DMS 273 (cell line): ENCODE data around the gene TUNAR.

ENCODE experiments used
- DNase-seq: peaks from one replicate; lab custom pipeline; 2025; ENCODE audit not compliant: unreplicated experiment; lab: John Stamatoyannopoulos, UW

The TUNAR gene

DNA sequence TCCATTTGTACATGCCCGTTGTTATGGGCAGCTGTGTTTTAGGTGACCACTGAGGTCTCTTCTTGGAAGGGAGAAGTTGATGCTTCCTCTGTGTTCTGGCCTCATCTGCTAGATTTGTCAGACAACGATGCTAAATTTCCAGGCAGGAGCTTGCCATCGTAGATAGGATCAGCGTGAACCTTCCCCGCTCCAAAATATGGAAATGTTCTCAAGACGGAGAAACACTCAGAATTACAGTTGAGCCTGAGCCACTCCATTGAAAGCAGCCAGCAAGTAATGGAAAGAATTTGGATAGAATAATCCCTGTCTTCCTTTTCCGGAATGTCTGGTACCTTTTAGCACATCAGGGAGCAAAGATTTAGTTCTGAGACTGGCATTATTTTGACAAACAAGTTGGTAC, 34.8 kb downstream of the TUNAR start:
- no peak for DNase-seq

DNA sequence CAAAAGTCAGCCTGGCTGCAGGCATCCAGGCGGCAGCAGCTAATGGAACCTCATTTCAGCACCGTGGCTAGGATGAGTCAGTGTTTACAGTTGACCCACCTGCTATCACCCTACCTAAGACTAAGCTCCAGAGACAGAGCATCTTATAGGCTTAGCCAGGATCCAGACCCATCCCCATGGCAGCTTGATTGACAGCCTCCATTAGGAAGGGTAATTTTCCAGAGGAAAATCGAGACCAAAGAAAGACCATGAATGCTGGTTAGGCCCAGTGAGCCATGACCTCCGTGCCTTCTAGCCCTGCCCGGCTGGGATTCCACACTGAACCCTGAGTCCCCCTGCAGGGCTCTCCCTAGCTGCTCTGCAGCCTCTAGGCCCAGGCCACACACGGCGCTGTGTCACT, 38.7 kb downstream of the TUNAR start:
- no peak for DNase-seq

DNA sequence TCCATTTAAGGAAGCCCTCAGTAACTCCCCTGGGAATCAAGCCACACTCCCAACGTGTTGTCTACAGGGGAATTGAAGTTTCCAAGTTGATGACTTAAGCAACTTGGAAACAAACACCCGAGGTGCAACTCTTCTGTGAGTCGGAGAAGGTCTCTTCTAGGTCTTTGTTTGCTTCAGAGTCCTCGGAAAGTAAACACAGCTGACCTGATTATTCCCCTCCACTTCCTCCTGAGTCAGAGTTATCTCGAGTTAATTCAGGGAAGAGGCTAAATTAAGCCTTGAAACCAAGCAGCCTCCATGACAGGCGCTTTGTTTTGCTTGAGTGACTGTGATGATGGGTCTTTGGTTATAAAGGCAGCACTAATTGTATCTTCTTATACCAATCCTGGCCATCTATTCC, 41.8 kb downstream of the TUNAR start:
- DNase-seq: no peak

- DNase-seq: no peak
Measured at GRCh38 chr14:95920769-95921438, 44.3 kb downstream of the TUNAR start.

- DNase-seq: no peak
Measured at GRCh38 chr14:95922080-95922479, 45.4 kb downstream of the TUNAR start.

GRCh38 chr14:95928751-95929150, 52.1 kb downstream of the TUNAR start:
- DNase-seq: no peak

DNA sequence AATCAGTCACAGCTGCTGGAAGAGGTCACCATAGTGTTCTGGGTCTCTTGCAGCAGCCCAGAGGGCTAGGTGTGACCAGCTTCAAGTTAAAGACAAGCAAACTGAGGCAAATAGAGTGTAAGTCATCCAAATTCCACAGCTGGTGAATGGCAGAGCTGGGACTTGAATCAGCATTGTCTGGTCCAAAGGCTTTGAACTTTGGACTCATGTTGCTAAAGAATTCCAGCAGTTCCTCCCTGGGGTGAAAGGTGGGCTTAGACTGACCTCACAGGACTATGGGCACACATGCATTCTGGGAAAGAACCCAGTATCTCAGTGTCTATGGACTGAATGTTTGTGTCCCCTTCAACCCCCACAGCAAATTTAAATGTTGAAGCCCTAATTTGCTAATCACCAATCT, 54.8 kb downstream of the TUNAR start:
- no peak for DNase-seq

- DNase-seq: peak; percentile 38
Measured at GRCh38 chr14:95935228-95935822, 58.7 kb downstream of the TUNAR start.

GRCh38 chr14:95936041-95936440, 59.4 kb downstream of the TUNAR start:
- no peak for DNase-seq

DNA sequence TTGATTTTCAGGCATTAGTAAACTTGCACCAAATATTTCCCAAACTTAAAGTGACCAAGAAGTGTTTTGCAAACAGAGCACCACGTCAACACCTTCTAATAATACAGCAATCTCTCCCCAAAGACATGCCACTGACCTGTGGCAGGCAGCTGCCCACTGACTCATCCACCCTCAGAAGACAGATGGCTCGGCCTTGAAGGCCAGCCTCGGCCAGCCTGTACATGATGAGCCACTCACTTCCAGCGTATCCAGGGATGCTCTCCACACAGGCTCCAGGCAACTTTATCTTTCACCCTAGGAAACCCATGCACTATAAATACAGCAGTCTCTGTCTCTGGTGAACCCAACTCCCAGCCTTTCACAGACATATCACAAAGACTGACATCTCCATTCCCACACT, 62.7 kb downstream of the TUNAR start:
- no peak for DNase-seq

DNA sequence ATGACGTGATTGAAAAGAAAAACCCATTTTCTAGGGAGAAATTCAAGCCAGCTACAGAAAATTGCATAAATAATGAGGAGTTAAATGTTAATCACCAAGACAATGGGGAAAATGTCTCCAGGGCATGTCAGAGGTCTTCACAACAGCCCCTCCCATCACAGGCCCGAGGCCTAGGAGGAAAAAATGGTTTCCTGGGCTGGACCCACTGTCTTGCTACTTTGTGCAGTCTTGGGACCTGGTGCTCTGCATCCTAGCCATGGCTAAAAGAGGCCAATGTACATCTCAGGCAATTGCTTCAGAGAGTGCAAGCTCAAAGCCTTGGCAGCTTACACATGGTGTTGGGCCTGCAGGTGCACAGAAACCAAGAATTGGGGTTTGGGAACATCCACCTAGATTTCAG, 65.3 kb downstream of the TUNAR start:
- no peak for DNase-seq

- DNase-seq: peak; percentile 33
Measured at GRCh38 chr14:95943699-95944098, 67.1 kb downstream of the TUNAR start.

- no peak for DNase-seq
Measured at GRCh38 chr14:95944462-95944861, 67.8 kb downstream of the TUNAR start.

DNA sequence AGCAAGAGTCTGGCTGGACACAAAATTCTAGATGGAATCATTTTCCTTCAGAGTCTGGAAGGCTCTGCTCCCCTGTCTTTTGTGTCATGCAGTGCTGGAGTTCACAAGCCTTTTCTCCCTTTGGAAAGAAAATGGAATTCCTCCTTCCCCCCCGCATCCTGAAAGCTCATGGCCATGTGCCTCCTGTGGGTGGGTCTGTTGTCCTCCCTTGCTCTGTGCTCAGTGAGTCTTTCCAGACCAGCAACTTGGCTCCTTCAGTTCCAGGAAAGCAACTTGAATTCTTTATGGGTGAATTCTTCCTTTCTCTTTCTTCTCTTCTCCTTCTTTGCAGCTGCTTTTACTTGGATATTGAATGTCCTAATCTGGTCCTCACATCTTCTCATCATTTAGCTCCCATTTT, 70.2 kb downstream of the TUNAR start:
- DNase-seq: no peak

- DNase-seq: no peak
Measured at GRCh38 chr14:95948558-95948981, 71.9 kb downstream of the TUNAR start.

DNA sequence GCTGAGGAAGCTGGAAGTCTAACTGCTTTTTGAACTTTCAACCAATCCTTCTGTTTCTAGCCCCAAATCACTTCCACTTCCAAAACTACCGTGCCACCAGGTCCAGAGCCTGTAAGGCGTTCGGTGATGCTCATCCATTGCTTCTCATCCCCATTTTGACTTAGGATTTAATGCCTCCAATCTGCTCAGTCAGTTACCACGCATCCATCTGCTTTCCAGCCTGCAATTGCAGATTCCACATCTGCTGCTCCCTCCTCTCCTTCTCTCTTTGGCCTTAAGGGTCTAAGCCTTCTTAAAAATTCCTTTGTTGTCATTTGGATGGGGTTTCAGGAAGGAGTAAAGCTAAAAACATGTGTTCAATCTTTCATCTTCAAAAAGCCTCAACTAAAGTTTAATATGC, 74.7 kb downstream of the TUNAR start:
- peak; percentile 18 for DNase-seq

GRCh38 chr14:95953111-95953724, 76.6 kb downstream of the TUNAR start:
- peak; percentile 20 for DNase-seq

DNA sequence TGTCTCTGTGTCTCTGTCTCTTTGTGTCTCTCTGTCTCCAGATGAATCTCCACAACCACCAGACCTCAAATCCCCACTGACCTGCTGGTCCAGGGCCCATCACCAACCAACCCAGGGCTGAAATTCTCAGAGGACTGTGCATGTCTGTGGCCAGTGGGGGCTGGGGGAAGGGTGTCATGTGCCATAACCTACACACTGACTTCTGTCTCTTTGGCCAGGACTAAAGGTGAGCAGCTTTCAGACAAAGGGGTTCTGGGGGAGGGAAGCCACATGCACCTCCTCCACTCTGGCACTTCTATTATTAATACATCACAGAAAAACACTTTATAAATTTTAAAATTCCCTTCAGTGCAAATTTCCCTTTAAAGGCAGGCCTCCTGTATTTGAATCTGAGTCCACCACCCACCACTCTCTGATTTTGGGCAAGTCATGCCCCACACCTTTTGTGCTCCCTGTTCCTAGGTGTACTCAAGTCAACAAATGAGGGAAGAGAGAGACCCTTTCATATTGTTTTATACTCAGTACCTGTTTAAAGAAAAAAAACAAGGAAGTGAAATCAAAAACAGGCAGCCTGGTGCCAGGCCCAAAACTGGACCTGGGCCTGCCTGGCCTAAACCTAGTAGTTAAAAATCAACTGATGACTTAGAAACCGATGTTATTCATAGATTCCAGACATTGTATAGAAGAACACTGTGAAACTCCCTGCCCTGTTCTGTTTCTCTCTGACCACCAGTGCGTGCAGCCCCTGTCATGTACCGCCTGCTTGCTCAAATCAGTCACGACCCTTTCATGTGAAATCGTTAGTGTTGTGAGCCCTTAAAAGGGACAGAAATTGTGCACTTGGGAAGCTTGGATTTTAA, 80.2 kb downstream of the TUNAR start:
- no peak for DNase-seq

- no peak for DNase-seq
Measured at GRCh38 chr14:95958105-95958504, 81.5 kb downstream of the TUNAR start.

GRCh38 chr14:95959317-95959716, 82.7 kb downstream of the TUNAR start:
- DNase-seq: no peak

- DNase-seq: no peak
Measured at GRCh38 chr14:95961481-95961880, 84.8 kb downstream of the TUNAR start.

DNA sequence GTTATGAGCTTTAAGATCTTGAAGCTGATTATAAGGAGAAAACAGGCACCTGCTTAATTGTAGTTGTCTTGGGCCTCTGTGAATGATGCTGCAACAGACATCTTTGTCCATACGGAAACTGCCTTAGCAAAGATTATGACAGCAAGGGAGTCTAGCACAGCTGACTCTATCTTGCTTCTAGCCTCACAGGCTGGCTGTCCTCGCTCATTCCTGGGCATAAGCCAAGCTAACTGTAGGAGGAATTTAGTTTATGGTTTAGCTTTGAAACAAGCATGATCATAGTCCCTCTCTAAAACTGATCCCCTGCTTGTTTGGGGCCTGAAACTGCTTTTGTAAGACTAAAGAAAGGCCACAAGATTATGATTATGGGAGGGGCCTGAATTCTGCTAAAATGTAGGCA, 88.3 kb downstream of the TUNAR start:
- DNase-seq: no peak
